Measurements from ENCODE around the gene CDHR3. TPM values are rescaled to one million over a fixed set of nuclear protein-coding genes. Genes with fewer than 3 reads are reported as not detected.
"Not testable (repeated sequence)": the region's sequence is repeated elsewhere in the genome, so short reads cannot be mapped to it uniquely, and the experiment has no call there.

The CDHR3 gene
- polyA plus RNA-seq, 3 donors: 0.16 TPM; not detected in 2

GRCh38 chr7:105980645-105981396 is 17.8 kb downstream of the CDHR3 start:
- no peaks in the 10 kb centered on the region for H3K4me1 ChIP-seq (ENCODE audit: control insufficient read depth in 1 of 2, insufficient read depth in 2 of 2, low read length in 2 of 2)
- Mint-ChIP-seq H3K9me3 (no peaks in the 10 kb centered on the region), H3K27ac (no peak overlapping the region), H3K4me1 (no peaks in the 10 kb centered on the region), H3K27me3 (ENCODE audit: low read depth in 3 of 3) (peaks cover 7 to 10% (median 9%) of the 10 kb centered on the region in 3 donors), H3K36me3 (no peaks in the 10 kb centered on the region), H3K4me3 (no peak overlapping the region)
- no peak overlapping the region for H3K4me3 ChIP-seq (replicated peaks in 1 of 3; ENCODE audit: low read depth in 2 of 3, low read length in 3 of 3)
- no peak for TF ChIP-seq CTCF (IDR thresholded peaks at IDR 0.05)
- H4K20me1 ChIP-seq (ENCODE audit: insufficient read depth, low read length): no peaks in the 10 kb centered on the region
- H2AFZ ChIP-seq (ENCODE audit: insufficient read depth, low read depth, low read length, poor library complexity, severe bottlenecking): no peak overlapping the region
- no peak overlapping the region for H3K9ac ChIP-seq (ENCODE audit: insufficient read depth, low read length, poor library complexity, severe bottlenecking)
- no peak overlapping the region for H3K4me2 ChIP-seq (replicated peaks; ENCODE audit: extremely low read depth, low read length, poor library complexity, severe bottlenecking)
- H3K36me3 ChIP-seq (replicated peaks in 1 of 2; ENCODE audit: control insufficient read depth in 1 of 2, insufficient read depth in 2 of 2, low read length in 2 of 2): no peaks in the 10 kb centered on the region
- peaks cover 0 to 5% of the 10 kb centered on the region in 2 donors for H3K27me3 ChIP-seq (ENCODE audit: control insufficient read depth in 2 of 2, insufficient read depth in 2 of 2, low read length in 2 of 2)
- H3K27ac ChIP-seq (ENCODE audit: low read depth in 1 of 2, low read length in 2 of 2): no peak overlapping the region
- no peaks in the 10 kb centered on the region for H3K9me3 ChIP-seq (replicated peaks in 1 of 2; ENCODE audit: control insufficient read depth in 1 of 2, insufficient read depth in 1 of 2, low read length in 2 of 2)
- DNase-seq: no peak
- intact Hi-C loops (cut with micrococcal nuclease): no loop called here
- H3K79me2 ChIP-seq (ENCODE audit: insufficient read depth, low read length): no peaks in the 10 kb centered on the region
- 100% methylated on average over 1 of the region's 3 CpGs for WGBS (ENCODE audit: insufficient coverage)

GRCh38 chr7:105982388-105982787 is 19.3 kb downstream of the CDHR3 start:
- Histone ChIP-seq H3K4me2 (replicated peaks; ENCODE audit: extremely low read depth, low read length, poor library complexity, severe bottlenecking) (no peak overlapping the region), H4K20me1 (ENCODE audit: insufficient read depth, low read length) (no peaks in the 10 kb centered on the region), H3K27ac (ENCODE audit: low read depth in 1 of 2, low read length in 2 of 2) (no peak overlapping the region), H3K9ac (ENCODE audit: insufficient read depth, low read length, poor library complexity, severe bottlenecking) (no peak overlapping the region), H3K9me3 (replicated peaks in 1 of 2; ENCODE audit: control insufficient read depth in 1 of 2, insufficient read depth in 1 of 2, low read length in 2 of 2) (no peaks in the 10 kb centered on the region), H2AFZ (ENCODE audit: insufficient read depth, low read depth, low read length, poor library complexity, severe bottlenecking) (no peak overlapping the region), H3K79me2 (ENCODE audit: insufficient read depth, low read length) (no peaks in the 10 kb centered on the region), H3K4me3 (replicated peaks in 1 of 3; ENCODE audit: low read depth in 2 of 3, low read length in 3 of 3) (no peak overlapping the region), H3K4me1 (ENCODE audit: control insufficient read depth in 1 of 2, insufficient read depth in 2 of 2, low read length in 2 of 2) (no peaks in the 10 kb centered on the region), H3K27me3 (ENCODE audit: control insufficient read depth in 2 of 2, insufficient read depth in 2 of 2, low read length in 2 of 2) (peaks cover 5% of the 10 kb centered on the region in 2 donors), H3K36me3 (replicated peaks in 1 of 2; ENCODE audit: control insufficient read depth in 1 of 2, insufficient read depth in 2 of 2, low read length in 2 of 2) (no peaks in the 10 kb centered on the region)
- Mint-ChIP-seq H3K27ac (no peak overlapping the region), H3K4me1 (no peaks in the 10 kb centered on the region), H3K9me3 (no peaks in the 10 kb centered on the region), H3K4me3 (no peak overlapping the region), H3K27me3 (ENCODE audit: low read depth in 3 of 3) (peaks cover 9 to 14% (median 10%) of the 10 kb centered on the region in 3 donors), H3K36me3 (no peaks in the 10 kb centered on the region)
- WGBS (ENCODE audit: insufficient coverage): 80% methylated on average over 1 of the region's 2 CpGs
- DNase-seq: no peak
- no peak for TF ChIP-seq CTCF (IDR thresholded peaks at IDR 0.05)
- intact Hi-C loops (cut with micrococcal nuclease): no loop called here

GRCh38 chr7:105984808-105985207 is 21.7 kb downstream of the CDHR3 start:
- H4K20me1 ChIP-seq (ENCODE audit: insufficient read depth, low read length); H3K4me2 ChIP-seq (replicated peaks; ENCODE audit: extremely low read depth, low read length, poor library complexity, severe bottlenecking); H3K27me3 ChIP-seq (ENCODE audit: control insufficient read depth in 2 of 2, insufficient read depth in 2 of 2, low read length in 2 of 2); H3K4me3 Mint-ChIP-seq; H3K4me3 ChIP-seq (replicated peaks in 1 of 3; ENCODE audit: low read depth in 2 of 3, low read length in 3 of 3); H3K79me2 ChIP-seq (ENCODE audit: insufficient read depth, low read length); H3K9me3 ChIP-seq (replicated peaks in 1 of 2; ENCODE audit: control insufficient read depth in 1 of 2, insufficient read depth in 1 of 2, low read length in 2 of 2); H3K9me3 Mint-ChIP-seq; H3K4me1 Mint-ChIP-seq; H3K27ac Mint-ChIP-seq; H3K4me1 ChIP-seq (ENCODE audit: control insufficient read depth in 1 of 2, insufficient read depth in 2 of 2, low read length in 2 of 2); H3K9ac ChIP-seq (ENCODE audit: insufficient read depth, low read length, poor library complexity, severe bottlenecking); H3K36me3 ChIP-seq (replicated peaks in 1 of 2; ENCODE audit: control insufficient read depth in 1 of 2, insufficient read depth in 2 of 2, low read length in 2 of 2); H3K27ac ChIP-seq (ENCODE audit: low read depth in 1 of 2, low read length in 2 of 2); DNase-seq; H2AFZ ChIP-seq (ENCODE audit: insufficient read depth, low read depth, low read length, poor library complexity, severe bottlenecking); H3K36me3 Mint-ChIP-seq; intact Hi-C loops (cut with micrococcal nuclease): not testable (repeated sequence)
- H3K27me3 Mint-ChIP-seq (ENCODE audit: low read depth in 3 of 3): peaks cover 7 to 18% (median 10%) of the 10 kb centered on the region in 3 donors
- 100% methylated on average over 4 of the region's 6 CpGs for WGBS (ENCODE audit: insufficient coverage)

All from CD14-positive monocyte (primary cell).